Hepatocyte (in vitro differentiated cells): ENCODE data around the gene PSME4.

Experiments used
- EZH2 ChIP-seq: fragments of 200-600 bp; sonication (generic); IDR thresholded peaks from 2 replicates; pipeline ENCODE4 v1.6.1; 2016; ENCODE audit warnings: antibody characterized with exemption, mild to moderate bottlenecking, borderline replicate concordance
- EZH2phosphoT487 ChIP-seq: fragments of 200-600 bp; sonication (generic); IDR thresholded peaks from one replicate; pipeline ENCODE4 v1.6.1; 2018; ENCODE audit warnings: antibody characterized with exemption, mild to moderate bottlenecking, low read depth, moderate library complexity; ENCODE audit not compliant: unreplicated experiment, severe bottlenecking
- TF ChIP-seq, protein P1 (sequence below): fragments of 200-600 bp; sonication (generic); IDR thresholded peaks from 2 replicates; pipeline ENCODE4 v1.5.1; 2016; ENCODE audit warnings: antibody characterized with exemption, mild to moderate bottlenecking; ENCODE audit not compliant: poor library complexity

DNA sequence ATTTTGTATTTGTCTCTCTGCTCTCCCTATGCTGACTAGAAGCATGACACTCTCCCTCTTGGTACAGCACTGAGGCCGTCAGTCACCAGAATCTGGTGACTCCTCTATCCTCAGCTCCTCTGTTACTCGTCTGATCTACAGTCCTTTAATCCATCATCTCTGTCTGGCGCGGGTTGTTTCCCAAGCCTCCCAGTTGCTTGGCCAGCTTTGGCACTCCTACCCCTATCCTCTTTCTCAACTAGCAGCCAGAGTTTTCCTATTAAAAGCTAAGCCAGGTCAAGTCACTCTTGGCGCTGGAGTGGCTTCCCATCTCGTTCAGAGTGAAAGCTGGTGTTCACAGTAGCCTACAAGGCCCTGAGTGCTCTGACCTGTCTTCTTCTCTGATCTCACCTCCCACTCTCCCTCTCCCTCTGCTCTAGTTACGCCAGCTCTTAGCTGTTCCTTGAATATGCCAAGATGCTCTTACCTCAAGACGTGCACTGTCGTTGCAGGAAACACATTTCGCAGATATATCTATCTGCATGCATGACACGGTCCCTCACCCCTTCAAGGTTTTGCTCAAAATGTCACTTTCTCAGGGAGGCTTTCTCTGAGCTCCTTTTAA, 41.8 kb upstream of the PSME4 start:
- TF ChIP-seq, protein P1, sequence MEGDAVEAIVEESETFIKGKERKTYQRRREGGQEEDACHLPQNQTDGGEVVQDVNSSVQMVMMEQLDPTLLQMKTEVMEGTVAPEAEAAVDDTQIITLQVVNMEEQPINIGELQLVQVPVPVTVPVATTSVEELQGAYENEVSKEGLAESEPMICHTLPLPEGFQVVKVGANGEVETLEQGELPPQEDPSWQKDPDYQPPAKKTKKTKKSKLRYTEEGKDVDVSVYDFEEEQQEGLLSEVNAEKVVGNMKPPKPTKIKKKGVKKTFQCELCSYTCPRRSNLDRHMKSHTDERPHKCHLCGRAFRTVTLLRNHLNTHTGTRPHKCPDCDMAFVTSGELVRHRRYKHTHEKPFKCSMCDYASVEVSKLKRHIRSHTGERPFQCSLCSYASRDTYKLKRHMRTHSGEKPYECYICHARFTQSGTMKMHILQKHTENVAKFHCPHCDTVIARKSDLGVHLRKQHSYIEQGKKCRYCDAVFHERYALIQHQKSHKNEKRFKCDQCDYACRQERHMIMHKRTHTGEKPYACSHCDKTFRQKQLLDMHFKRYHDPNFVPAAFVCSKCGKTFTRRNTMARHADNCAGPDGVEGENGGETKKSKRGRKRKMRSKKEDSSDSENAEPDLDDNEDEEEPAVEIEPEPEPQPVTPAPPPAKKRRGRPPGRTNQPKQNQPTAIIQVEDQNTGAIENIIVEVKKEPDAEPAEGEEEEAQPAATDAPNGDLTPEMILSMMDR: no peak
- TF ChIP-seq EZH2 (no peak), EZH2phosphoT487 (no peak)
